Fibroblast of skin of back (primary cell): Measurements from ENCODE around the gene UTP11.
"Not testable (repeated sequence)": the region's sequence is repeated elsewhere in the genome, so short reads cannot be mapped to it uniquely, and the experiment has no call there.

Source experiments
- DNase-seq: peaks from one replicate; pipeline ENCODE4 v3.0.0-alpha.2; 2013

Gene UTP11

DNA sequence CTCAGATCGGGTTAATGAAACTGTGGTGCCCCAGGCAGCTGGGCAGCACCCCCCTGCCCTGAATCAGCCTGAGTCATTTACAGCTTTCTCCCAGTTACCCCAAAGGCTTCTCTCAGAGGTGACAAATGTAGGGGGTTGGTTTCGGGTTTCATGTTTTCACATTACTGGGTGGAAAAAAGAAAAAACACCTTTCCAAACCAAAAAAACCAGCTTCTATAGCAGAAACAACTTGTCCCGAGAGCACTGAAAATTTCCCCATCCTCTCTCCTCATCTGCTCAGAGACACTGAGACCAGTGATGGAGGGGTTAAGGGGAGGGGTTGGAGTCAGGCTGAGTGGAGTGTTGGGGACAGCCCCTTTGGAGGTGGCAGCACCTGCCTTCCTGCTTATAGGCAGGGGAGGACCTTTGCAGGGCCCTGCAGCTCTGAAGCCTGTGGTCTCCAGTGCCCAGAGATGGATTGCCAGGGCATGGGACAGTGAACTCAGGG is 15.6 kb downstream of the UTP11 start:
- DNase-seq = no peak

DNA sequence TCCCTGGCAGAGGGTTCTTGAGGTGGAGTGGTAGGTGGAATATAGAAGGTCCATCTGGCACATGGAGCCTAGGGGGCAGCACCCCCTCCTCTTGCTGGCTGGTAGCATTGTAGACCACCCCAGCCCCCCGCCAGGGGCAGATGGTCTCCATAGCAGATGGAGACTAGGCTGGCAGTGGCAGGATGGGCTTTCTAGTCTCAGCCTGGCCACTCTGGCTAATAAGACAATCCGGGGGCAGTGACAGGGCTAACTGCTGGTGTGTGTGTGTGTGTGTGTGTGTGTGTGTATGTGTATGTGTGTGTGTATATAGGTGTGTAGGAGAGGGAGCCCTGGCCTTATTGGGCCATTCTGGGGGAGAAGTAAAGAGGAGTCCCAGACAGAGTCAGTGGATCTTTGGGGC is 16.1 kb downstream of the UTP11 start:
- no peak for DNase-seq

DNA sequence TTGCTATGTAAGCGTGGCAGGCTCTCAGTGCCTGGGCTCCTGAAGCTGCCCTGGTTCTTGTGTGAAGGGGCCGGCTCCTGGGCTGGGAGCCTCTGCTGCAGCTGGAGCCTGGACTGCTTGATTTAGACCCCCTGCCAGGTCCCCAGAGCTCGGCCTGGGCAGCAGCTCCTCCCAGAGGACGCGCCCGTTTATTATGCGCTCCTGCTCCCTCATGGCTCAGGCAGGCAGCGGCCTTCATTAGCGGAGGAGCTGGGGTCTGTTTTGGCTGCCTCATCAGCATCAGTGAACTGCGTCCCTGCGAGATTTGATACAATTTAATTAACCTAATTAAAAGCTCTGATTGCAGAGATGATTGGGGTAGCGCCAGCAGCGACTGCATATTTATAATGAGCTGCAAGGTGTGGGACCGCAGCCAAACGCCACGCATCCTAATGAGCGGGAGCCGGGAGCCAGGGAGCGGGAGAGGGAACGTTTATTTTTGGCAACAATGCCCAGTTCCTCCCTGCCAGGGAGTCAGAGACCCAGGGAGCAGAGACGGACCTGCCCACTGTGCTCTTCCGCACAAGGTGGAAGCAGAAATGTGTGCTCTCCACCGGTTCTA is 16.6 kb downstream of the UTP11 start:
- DNase-seq = peak; percentile 57

DNA sequence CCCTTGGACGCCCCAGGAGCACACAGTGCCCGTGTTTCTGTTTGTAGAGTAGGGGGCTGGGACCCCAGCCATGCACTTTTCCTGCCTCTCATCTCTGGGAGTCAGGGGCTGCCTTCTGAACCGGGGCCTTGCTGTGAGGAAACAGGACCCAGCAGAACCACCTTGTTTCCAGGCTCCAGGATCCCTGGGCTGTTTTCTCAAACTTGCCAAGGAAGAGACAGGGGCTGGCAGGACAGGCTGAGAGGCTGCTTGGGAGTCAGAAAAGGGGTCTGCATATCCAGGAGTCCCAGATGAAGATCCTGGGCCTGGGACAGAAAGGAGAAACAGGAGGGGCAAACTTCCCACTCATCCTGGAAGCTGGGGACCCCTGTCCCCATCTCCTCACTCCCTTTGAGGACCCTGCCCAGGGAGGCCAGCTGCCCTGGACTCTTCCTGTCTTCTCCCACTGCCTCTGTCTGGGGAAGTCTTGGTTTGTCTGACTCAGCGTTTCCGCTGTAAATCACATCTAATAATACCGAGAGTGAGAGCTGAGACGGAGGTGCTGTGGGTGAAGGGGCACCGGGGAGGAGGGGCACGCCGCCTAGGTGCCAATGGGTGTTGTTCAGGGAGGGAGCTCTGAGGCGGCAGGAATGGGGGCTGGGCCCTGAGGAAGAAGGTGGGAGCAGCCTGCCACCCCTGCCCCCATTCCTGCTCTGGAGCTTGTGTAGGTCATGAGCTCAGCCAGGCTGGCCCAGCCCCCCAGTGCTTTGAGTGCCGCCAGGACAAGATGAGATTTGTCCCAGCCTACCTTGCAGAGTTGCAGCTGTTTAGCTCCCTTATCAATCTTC is 17.4 kb downstream of the UTP11 start:
- peak; percentile 76 for DNase-seq

DNA sequence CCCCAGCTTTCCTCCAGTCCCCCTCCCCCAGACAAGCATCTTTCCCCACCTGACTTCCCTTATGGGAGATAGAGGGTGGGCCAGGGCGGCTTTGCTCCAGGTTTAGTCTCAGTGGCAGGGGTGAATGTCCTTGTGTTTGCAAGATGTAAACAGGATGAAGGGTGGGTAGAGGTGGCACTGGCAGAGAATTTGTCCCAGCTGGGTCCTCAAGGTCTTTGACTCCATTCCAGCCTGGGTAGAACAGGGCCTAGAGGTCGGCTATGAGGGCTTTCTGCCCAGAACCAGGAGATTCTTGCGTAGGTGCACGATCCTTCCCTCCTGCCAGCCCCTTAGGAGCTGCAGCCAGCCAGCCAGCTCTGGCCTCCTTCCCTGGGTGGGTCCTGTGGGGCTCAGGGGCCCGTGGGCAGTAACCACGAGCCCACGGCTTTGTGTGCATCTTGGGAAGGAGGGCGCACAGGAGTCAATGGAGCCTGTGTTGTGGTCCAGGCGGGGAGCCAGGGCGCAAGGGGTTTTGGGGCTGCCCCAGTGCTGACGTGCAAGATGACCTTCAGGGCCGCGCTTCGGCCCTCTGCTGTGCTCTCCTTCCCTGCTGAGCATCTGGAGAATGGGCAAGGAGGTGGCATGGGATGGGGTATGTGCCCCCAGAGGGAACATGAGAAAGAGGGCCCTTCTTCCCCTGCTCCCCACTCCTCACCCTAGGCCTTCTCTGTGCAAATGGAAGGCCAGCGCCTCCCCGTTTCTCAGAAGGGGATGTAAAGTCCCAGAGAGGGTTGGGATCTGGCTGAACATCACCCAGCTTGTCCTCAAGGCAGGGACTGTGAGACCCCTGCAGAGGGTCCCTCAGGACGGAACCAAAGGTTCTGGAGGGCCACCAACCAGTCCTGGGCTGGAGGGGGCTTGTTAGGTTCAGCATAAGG is 18.3 kb downstream of the UTP11 start:
- no peak for DNase-seq

DNA sequence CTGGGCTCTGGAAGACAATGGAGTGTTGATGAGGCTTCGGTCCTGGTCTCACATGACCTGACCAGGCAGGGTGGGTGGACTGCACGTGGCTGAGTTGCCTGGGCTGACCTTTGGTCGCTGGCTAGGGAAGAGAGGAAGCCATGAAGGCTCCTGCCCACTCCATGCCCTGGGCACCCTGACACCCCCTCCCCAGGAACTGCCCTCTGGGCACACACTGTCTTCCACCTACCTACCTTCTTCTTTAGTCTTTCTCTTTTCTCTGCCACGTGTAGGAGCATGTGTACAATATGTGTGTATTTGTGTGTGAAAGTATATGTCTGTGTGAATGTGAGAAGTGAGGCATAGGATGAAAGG is 19.0 kb downstream of the UTP11 start:
- no peak for DNase-seq

DNA sequence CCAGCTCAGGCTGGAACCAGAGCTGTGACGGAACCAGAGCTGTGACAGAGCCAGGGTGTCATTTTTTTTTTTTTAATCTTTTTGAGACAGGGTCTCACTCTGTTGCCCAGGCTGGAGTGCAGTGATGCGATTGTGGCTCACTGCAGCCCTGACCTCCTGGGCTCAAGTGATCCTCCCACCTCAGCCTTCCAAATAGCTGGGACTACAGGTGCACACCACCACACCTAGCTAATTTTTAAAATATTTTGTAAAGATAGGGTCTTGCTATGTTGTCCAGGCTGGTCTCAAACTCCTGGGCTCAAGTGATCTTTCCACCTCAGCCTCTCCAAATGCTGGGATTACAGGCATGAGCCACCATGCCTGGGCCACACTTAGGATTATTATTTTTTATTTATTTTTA is 20.5 kb downstream of the UTP11 start:
- not testable (repeated sequence) for DNase-seq

DNA sequence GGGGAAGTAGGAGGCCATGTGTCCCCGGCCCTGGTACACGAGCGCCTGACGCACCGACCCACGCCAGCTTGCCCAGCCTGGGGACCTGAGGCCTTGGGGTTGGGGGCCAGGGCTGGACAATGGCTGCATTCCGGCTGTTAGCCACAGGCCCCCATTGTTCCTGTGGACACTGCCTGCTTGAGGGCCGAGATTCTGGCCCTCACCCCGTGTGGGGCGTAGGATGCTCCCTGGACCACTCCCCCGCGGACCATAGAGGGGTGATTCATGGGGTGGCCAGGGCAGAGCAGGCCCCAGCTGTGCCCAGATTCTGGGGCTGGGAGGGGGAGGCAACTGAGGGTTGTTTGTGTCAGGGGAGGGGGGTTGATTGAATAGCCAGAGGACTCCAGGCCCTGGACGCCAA is 22.3 kb downstream of the UTP11 start:
- no peak for DNase-seq

DNA sequence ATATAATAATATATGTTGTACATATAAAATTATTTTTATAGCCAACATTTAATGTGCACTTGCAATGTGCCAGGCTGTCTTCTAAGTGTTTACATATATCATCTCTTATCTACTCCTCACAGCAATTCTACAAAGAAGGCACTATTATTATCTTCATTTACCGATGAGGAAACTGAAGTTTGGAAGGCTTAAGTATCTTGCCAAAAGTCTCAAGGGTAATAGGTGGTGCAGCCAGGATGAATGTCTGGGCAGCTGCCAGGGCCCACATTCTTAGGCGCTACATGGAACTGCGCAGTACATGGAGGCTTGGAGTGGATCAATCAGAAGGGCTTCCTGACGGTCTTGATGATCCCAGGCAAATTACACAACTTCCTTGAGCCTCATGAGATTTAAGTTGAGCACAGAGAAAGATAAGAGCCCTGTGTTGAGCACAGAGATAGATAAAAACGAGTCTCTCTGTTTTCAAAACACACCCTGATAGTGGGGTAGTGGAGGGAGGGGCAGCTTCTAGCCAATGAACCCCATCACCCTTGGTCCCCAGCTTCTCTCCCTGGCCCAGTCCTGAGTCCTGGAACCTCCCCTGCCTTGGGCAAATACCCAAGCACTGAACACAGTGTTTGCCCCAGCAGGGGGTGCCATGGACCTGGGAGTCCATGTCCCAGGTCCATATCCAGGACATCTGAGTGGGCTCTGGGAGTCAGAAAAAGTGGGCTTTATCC is 24.8 kb downstream of the UTP11 start:
- no peak for DNase-seq

DNA sequence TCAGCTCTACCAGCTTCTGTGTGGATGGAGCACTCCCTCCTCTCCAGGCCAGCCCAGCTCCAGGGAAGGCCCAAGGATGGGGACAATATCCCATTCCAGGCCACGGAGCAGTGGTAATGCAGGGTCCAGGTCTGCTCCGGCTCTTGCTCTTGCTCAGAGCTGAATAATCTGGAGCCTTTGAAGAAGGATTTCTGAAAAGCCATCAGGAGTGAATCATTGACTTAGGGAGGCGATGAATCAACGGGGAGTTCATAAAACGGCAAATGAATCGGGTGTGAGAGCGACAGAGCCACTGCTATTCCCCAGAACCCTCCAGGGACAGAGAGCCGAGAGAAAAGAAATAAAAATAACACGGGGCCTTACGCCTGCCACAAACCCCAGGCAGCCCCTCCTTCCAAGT is 26.3 kb downstream of the UTP11 start:
- DNase-seq = peak; percentile 82

DNA sequence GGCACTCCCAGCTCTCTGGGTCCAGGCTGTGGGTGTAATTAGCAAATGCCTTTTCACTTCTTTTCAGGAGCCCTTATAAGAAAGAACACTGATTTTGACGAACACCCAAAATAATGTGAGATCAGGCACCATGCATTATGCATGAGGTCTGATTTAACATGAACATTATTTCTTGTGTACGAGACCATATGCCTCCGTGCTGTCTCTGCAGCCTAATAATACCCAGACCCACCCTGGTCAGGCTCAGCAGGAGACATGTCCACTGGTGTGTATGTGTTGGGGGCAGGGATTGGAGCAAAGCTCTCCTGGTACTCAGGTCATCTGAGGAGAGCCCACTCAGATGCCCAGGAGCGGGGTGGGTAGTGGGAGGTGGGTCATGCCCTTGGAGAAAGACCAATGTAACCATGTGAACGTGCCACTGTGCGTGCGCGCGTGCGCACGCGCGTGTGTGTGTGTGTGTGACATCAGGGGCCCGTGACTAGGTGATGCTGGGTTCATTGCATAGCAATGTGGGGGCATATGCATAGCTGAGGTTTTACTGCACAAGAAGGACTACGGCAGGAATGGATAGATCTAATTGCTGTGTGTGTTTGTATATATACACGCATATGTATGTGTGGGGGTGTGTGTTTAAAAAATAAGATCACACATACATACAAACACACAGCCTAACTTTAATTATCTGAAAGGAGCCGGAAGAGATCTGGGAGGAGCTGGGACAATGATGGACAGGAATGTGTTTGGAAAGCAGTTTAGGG is 27.0 kb downstream of the UTP11 start:
- no peak for DNase-seq

DNA sequence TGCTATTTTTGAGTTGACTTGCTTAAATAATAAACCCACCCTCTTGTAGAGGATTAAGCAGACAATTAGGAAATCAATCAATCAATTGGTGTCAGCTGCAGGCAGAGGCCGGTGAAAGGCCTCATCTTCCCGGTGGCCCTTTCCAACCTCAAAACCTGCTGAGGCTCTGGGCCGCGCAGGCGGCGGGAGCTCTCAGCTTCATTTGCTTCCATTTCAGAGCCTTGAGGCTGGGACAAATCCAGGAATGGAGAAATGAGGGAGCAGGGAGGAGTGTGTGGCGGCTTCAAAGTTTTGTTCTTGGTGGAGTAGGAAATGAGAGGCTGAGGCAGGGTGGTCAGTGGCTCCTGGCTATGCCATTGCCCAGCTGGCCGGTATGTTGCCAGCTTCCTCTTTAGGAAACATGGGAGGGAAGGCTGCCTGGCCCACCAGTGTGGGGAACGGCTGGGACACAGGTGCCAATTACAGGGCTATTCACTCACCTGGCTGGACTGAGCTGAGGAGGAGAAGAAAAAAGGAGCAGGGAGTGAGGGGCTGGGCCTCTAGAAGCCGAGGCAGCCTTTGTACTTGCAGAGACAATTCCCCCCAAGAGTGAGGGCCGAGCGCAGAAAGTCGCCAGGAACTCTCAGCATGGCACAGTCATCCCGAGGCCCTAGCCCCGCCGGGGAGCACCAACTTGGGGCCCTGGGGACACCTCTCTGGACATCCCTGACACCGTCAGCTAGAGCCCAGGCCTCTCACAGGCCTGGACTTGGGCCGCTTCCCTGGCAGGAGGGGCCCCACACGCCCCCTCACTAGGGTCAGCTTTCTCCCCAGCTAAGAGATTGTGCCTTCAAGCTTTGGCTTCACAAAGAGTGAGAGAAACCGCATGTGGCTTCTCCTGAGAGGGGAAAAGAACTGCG is 29.7 kb downstream of the UTP11 start:
- DNase-seq = no peak

DNA sequence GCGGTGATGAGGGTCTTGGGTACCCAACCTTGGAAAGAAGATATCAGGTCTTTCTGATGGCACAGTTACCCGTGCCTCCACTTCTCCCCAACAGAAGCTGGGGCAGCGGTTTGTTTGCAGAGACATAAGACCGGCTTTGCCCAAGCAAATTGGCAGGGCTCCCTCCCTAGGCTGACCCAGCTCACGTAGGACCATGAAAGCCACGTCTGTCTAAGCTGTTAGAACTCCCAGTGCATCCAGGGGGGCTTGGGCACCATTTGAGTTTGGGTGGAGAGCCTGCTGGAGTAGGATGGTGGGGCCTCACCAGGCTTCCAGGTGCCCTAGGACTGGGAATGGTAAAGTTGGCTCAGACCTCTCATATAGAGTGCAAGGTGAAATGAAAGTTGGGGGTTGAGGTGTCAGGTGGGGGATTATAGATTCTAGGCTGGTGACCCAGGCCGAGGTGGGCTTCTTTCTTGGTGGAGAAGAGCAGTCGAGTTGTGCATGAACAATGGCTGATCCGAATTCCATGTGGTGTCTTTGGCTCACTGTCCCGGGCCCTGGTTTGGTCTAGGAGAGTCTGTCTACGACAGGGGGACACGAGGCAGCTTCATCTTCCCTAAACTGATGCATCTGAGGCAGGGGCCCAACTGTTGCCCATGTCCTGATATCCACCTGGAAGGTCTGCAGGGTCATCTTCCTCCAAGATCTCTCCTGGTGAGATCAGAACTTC is 30.7 kb downstream of the UTP11 start:
- no peak for DNase-seq

DNA sequence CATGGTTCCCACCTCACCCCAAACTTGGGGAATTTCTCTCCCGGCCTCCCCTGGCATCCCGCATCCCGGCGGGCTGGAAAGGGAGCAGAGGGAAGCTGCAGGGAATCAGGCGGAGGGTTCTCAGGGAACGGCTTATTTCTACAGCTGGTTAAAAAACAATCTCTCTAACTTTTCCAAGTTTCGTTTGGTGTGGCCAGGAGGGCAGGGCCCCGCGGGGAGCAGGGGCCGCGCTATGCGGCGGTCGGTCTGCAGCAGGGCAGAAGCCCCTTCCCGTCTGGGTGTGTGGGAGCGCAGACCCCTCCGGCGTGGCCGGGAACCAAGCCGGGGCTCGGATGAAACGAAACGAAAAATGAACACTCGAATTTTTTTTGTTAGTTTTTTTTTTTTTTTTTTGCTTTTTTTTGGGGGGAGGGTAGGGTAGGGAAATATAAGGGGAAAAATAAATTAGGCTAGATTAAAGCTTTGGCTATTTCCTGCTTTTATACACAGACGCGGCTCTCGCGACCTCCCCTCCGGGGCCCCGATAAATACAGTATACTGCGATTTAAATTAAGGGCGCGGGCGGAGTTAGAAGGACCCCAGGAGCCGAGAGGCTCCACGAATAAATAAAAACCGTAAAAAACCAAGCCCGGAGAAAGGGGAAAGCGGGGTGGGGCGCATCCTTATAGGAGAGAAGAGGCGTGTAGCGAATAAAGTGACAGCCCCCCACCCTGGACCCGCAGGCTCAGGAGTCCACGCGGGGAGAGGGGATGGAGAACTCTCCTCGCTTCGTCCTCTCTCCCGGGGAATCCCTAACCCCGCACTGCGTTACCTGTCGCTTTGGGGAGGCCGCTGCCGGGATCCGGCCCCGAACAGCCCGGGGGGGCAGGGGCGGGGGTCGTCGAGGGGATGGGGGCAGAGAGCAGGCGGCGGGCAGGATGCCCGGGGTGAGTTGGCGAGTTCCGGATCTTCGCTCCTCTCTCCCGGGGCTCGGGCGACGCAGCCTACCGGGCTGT is 32.0 kb downstream of the UTP11 start:
- no peak for DNase-seq

DNA sequence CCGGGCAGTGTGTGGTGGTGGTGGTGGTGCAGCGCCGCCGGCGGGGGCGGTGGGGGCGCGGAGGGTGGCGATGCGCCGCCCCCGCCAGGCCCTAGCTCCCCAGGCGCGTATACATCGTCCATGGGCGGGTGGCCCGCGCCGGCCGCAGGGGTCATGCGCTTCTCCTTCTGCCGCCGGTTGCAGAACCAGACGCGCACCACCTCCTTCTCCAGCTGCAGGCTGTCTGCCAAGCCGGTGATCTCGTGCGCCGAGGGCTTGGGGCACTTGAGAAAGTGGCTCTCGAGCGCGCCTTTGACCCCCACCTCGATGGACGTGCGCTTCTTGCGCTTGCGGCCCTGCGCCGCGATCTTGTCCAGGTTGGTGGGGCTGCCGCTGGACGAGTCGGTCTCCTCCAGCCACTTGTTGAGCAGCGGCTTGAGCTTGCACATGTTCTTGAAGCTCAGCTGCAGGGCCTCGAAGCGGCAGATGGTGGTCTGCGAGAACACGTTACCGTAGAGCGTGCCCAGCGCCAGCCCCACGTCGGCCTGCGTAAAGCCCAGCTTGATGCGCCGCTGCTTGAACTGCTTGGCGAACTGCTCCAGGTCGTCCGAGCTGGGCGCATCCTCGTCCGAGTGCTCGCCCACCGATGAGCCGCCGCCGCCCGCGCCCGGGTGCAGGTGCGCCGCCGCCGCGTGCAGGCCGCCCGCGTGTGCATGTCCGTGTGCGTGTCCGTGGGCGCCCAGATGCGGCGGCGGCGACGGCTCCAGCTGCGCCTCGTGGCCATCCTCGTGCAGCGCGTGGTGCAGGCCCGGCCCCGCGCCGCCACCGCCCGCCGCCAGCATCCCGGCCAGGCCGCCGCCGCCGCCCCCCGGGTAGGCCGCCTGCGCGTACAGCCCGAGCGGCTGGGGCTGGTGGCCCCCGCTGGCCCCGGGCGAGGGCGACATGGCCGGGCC is 33.1 kb downstream of the UTP11 start:
- no peak for DNase-seq

DNA sequence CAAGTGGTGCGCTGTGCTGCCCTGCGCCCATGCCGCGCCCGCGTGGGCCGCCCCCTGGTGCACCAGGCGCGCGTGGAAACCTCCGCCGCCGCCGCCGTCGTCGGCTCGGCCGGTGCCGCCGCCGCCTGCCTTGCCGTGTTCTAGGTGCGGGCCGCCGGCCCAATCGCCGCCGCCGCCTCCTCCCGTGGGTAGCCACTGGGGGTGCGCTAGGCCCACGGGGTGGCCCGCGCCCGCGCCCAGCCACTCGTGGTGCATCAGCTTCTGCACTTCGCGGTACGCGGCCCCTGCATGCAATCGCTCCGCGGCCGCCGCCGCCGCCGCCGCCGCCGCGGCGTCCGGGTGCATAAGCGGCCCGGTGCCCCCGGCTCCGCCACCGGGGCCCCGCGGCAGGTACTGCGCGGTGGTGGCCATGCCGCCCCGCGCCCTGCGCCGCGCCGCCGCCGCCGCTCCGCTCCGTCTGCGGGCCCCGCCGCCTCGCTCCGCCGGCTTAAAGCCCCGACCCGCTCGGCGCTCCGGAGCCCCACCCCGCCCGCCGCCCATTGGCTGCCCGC is 33.9 kb downstream of the UTP11 start, which contains the start of gene POU3F1:
Gene POU3F1 (minus strand): TSS at position 461 of the 551 bp plus-strand sequence. CDS start 50 bp downstream, at position 411.
- no peak for DNase-seq
